Brain microvascular endothelial cell (primary cell): Measurements from ENCODE around the gene ADARB2.

ENCODE experiments used
- DNase-seq: peaks from one replicate; pipeline ENCODE4 v3.0.0-alpha.2; 2020
- H3K27ac ChIP-seq: fragments of 250-450 bp; sonication (Bioruptor Pico); 2 replicates; pipeline ENCODE4 v1.5.1; 2020; ENCODE audit warnings: mild to moderate bottlenecking, moderate library complexity
- H3K27me3 ChIP-seq: fragments of 250-450 bp; sonication (Bioruptor Pico); replicated peaks from 2 replicates; pipeline ENCODE4 v1.5.1; 2020; ENCODE audit warnings: mild to moderate bottlenecking
- H3K36me3 ChIP-seq: fragments of 250-450 bp; sonication (Bioruptor Pico); replicated peaks from 2 replicates; pipeline ENCODE4 v1.5.1; 2020; ENCODE audit warnings: mild to moderate bottlenecking
- H3K4me3 ChIP-seq: 2 replicates; pipeline ENCODE4 v1.5.1; 2011; ENCODE audit warnings: low read depth, mild to moderate bottlenecking, control low read depth, low read length, moderate library complexity
- CTCF ChIP-seq: IDR thresholded peaks from 2 replicates; pipeline ENCODE4 v1.5.1; 2011; ENCODE audit warnings: low read depth, mild to moderate bottlenecking, moderate library complexity, low read length, control low read depth, inconsistent platforms; ENCODE audit errors: missing control alignments
- in situ Hi-C: cut with HindIII; loops from 2 replicates; pipeline ENCODE4 v1.10.0; 2017; ENCODE audit warnings: low sequenced_read_pairs, low pct_ligation_motif_present

The ADARB2 gene

GRCh38 chr10:1579141-1579491 is 158.2 kb downstream of the ADARB2 start:
- Histone ChIP-seq H3K36me3 (no peaks in the 10 kb centered on the region), H3K27me3 (no peaks in the 10 kb centered on the region), H3K27ac (no peak overlapping the region), H3K4me3 (no peak overlapping the region)
- DNase-seq, result no peak
- no peak for TF ChIP-seq CTCF
- in situ Hi-C loops, result no loop called here

- no peak for DNase-seq
- Histone ChIP-seq H3K4me3 (no peak overlapping the region), H3K27ac (no peak overlapping the region), H3K27me3 (no peaks in the 10 kb centered on the region), H3K36me3 (no peaks in the 10 kb centered on the region)
- no peak for TF ChIP-seq CTCF
- in situ Hi-C loops, result no loop called here
Measured at GRCh38 chr10:1578392-1579140, 158.8 kb downstream of the ADARB2 start.

GRCh38 chr10:1577945-1578344 is 159.4 kb downstream of the ADARB2 start:
- TF ChIP-seq CTCF, result no peak
- in situ Hi-C loops, result no loop called here
- DNase-seq, result no peak
- no peak overlapping the region for H3K4me3 ChIP-seq
- H3K27me3 ChIP-seq, result no peaks in the 10 kb centered on the region
- no peaks in the 10 kb centered on the region for H3K36me3 ChIP-seq
- H3K27ac ChIP-seq, result no peak overlapping the region

GRCh38 chr10:1577373-1577770 is 160.0 kb downstream of the ADARB2 start:
- Histone ChIP-seq H3K27ac (no peak overlapping the region), H3K4me3 (no peak overlapping the region), H3K36me3 (no peaks in the 10 kb centered on the region), H3K27me3 (no peaks in the 10 kb centered on the region)
- no peak for TF ChIP-seq CTCF
- DNase-seq, result no peak
- in situ Hi-C loops, result no loop called here

- Histone ChIP-seq H3K4me3 (no peak overlapping the region), H3K36me3 (no peaks in the 10 kb centered on the region), H3K27me3 (no peaks in the 10 kb centered on the region), H3K27ac (no peak overlapping the region)
- no peak for TF ChIP-seq CTCF
- DNase-seq, result no peak
- in situ Hi-C loops, result no loop called here
Measured at GRCh38 chr10:1576467-1577372, 160.6 kb downstream of the ADARB2 start.
